ENCODE measurements around the gene CNTN3. TPM values are rescaled to one million over a fixed set of nuclear protein-coding genes. Genes with fewer than 3 reads are reported as not detected.

CNTN3 gene
- total RNA-seq, 1 experiment from 2014 or later, result not detected

GRCh38 chr3:74582982-74583381 lies 31.5 kb downstream of the CNTN3 start:
- intact Hi-C loops (cut with micrococcal nuclease), result no loop called here
- Histone ChIP-seq H3K9me2 (replicated peaks; ENCODE audit: low read length) (no peaks in the 10 kb centered on the region), H2AFZ (ENCODE audit: low read length) (no peak overlapping the region), H3F3A (ENCODE audit: low read length, unreplicated experiment) (no peaks in the 10 kb centered on the region), H3K4me2 (ENCODE audit: low read length) (no peak overlapping the region), H3K4me1 (ENCODE audit: insufficient read depth, low read length) (no peaks in the 10 kb centered on the region), H3K27me3 (ENCODE audit: low read length) (no peaks in the 10 kb centered on the region), H3K4me3 (ENCODE audit: low read length) (no peak overlapping the region), H4K20me1 (ENCODE audit: low read length) (no peaks in the 10 kb centered on the region), H3K79me2 (ENCODE audit: low read length) (no peaks in the 10 kb centered on the region), H3K27ac (ENCODE audit: low read length) (no peak overlapping the region), H3K36me3 (ENCODE audit: low read depth, low read length) (no peaks in the 10 kb centered on the region), H3K9ac (ENCODE audit: low read length) (no peak overlapping the region), H3K9me3 (ENCODE audit: low read length) (peaks cover 23% of the 10 kb centered on the region)
- ATAC-seq (no peak), DNase-seq (no peak)
- TF ChIP-seq CTCF (conservative IDR thresholded peaks at IDR 0.05; ENCODE audit: low read depth, low read length), result no peak
- TF ChIP-seq EZH2 (IDR thresholded peaks at IDR 0.05; ENCODE audit: low read length, unreplicated experiment), result no peak
- POLR2A ChIA-PET (ENCODE audit: unreplicated experiment), result no interaction called here
- CTCF ChIA-PET, result no interaction called here
- no TSS peak for BruUV-seq (replicated peaks)

- intact Hi-C loops (cut with micrococcal nuclease), result no loop called here
- no peaks in the 10 kb centered on the region for H3K9me2 ChIP-seq (replicated peaks; ENCODE audit: low read length)
- no peak for ATAC-seq
Measured at GRCh38 chr3:74575857-74576256, 38.6 kb downstream of the CNTN3 start.

GRCh38 chr3:74571118-74571517 lies 43.3 kb downstream of the CNTN3 start:
- intact Hi-C loops (cut with micrococcal nuclease), result no loop called here
- Histone ChIP-seq H3K9ac (ENCODE audit: low read length) (no peak overlapping the region), H3K9me2 (replicated peaks; ENCODE audit: low read length) (no peaks in the 10 kb centered on the region), H3K4me1 (ENCODE audit: insufficient read depth, low read length) (no peaks in the 10 kb centered on the region), H3K27me3 (ENCODE audit: low read length) (no peaks in the 10 kb centered on the region), H3K9me3 (ENCODE audit: low read length) (peaks cover 28% of the 10 kb centered on the region; the same call in 1 of the 2 replicates), H3K27ac (ENCODE audit: low read length) (no peak overlapping the region), H3K36me3 (ENCODE audit: low read depth, low read length) (no peaks in the 10 kb centered on the region), H3K4me3 (ENCODE audit: low read length) (no peak overlapping the region), H4K20me1 (ENCODE audit: low read length) (no peaks in the 10 kb centered on the region), H3K79me2 (ENCODE audit: low read length) (no peaks in the 10 kb centered on the region), H3K4me2 (ENCODE audit: low read length) (no peak overlapping the region), H3F3A (ENCODE audit: low read length, unreplicated experiment) (no peaks in the 10 kb centered on the region), H2AFZ (ENCODE audit: low read length) (no peak overlapping the region)
- TF ChIP-seq CTCF (conservative IDR thresholded peaks at IDR 0.05; ENCODE audit: low read depth, low read length) (no peak), EZH2 (IDR thresholded peaks at IDR 0.05; ENCODE audit: low read length, unreplicated experiment) (no peak), EZH2phosphoT487 (IDR thresholded peaks at IDR 0.05; ENCODE audit: borderline replicate concordance, low read length) (no peak)
- CTCF ChIA-PET, result no interaction called here
- DNase-seq (no peak), ATAC-seq (no peak)
- POLR2A ChIA-PET (ENCODE audit: unreplicated experiment), result no interaction called here
- BruUV-seq (replicated peaks), result no TSS peak

More at GRCh38 chr3:74575857-74576256, 38.6 kb downstream of the CNTN3 start:
- BruUV-seq (replicated peaks), result no TSS peak
- no peak overlapping the region for H3K4me3 ChIP-seq (ENCODE audit: low read length)
- H3K36me3 ChIP-seq (ENCODE audit: low read depth, low read length), result no peaks in the 10 kb centered on the region
- no peak overlapping the region for H3K9ac ChIP-seq (ENCODE audit: low read length)
- H3K9me3 ChIP-seq (ENCODE audit: low read length), result peaks cover 48% of the 10 kb centered on the region
- no peaks in the 10 kb centered on the region for H3K27me3 ChIP-seq (ENCODE audit: low read length)
- ChIA-PET CTCF (no interaction called here), POLR2A (ENCODE audit: unreplicated experiment) (no interaction called here)
- no peak for DNase-seq
- H3K79me2 ChIP-seq (ENCODE audit: low read length), result no peaks in the 10 kb centered on the region
- H2AFZ ChIP-seq (ENCODE audit: low read length), result no peak overlapping the region
- H3K4me2 ChIP-seq (ENCODE audit: low read length), result no peak overlapping the region
- no peaks in the 10 kb centered on the region for H4K20me1 ChIP-seq (ENCODE audit: low read length)
- TF ChIP-seq CTCF (conservative IDR thresholded peaks at IDR 0.05; ENCODE audit: low read depth, low read length) (no peak), EZH2phosphoT487 (IDR thresholded peaks at IDR 0.05; ENCODE audit: borderline replicate concordance, low read length) (no peak), EZH2 (IDR thresholded peaks at IDR 0.05; ENCODE audit: low read length, unreplicated experiment) (no peak)
- no peak overlapping the region for H3K27ac ChIP-seq (ENCODE audit: low read length)
- no peaks in the 10 kb centered on the region for H3K4me1 ChIP-seq (ENCODE audit: insufficient read depth, low read length)
- H3F3A ChIP-seq (ENCODE audit: low read length, unreplicated experiment), result no peaks in the 10 kb centered on the region

All from PC-3 (cell line).